Muscle of back (tissue), 11 donors: Measurements from ENCODE around the gene FUT7. TPM values are rescaled to one million over a fixed set of nuclear protein-coding genes. Genes with fewer than 3 reads are reported as not detected.
A peak's percentile ranks its signal among the peaks of the same experiment; 100 is the strongest.
"Not testable (repeated sequence)": the region's sequence is repeated elsewhere in the genome, so short reads cannot be mapped to it uniquely, and the experiment has no call there.

Experiments
- DNase-seq, 3 donors: peaks; one replicate each; pipeline versions ENCODE4 v3.0.0 to v3.0.0-alpha.2; 2013
- polyA plus RNA-seq, 10 donors: library from polyadenylated mRNA; unstranded; fragments of 120-200 nt; gene quantifications; one replicate each; pipeline ENCODE4 v1.2.1, GENCODE V29; 2013; ENCODE audit not compliant: insufficient read length in 10 of 10

The FUT7 gene
- polyA plus RNA-seq, 10 donors: 0.10 to 0.48 (median 0.12) TPM; not detected in 6

DNA sequence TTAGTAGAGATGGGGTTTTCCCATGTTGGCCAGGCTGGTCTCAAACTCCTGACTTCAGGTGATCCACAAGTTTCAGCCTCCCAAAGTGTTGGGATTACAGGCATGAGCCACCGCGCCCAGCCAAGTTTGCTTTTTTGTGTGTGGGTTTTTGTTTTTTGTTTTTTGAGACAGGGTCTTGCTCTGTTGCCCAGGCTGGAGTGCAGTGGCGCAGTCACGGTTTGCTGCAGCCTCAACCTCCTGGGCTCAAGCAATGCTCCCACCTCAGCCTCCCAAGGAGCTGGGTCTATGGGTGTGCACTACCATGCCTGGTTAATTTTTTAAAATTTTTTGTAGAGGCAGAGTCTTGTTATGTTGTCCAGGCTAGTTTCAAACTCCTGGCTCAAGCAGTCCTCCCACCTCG, 1.6 kb upstream of the FUT7 start:
- DNase-seq: not testable (repeated sequence)

DNA sequence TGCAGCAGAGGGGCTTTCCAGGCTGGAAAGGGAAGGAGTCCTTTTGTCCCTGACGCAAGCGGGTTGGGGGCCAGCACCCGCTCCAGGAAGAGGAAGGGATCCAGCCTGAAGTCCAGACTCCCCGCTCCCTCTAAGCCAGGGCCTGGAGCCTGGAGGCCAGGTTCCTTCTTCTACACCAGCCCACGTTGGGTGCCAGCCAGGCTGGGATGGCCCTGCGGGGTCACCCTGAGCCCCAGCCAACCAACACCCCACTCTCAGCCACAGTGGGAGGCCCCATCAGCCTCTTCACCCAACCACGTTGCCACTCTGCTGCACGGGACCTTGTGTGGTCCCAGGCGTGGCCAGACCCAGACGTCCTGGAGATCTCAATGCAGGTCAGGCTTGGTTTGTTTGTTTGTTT, 970 bp upstream of the FUT7 start:
- no peak for DNase-seq

GRCh38 chr9:137030538-137031527, 1.1 kb downstream of the FUT7 start:
- DNase-seq: no peak

- no peak for DNase-seq
Measured at GRCh38 chr9:137030006-137030405, 1.9 kb downstream of the FUT7 start.

DNA sequence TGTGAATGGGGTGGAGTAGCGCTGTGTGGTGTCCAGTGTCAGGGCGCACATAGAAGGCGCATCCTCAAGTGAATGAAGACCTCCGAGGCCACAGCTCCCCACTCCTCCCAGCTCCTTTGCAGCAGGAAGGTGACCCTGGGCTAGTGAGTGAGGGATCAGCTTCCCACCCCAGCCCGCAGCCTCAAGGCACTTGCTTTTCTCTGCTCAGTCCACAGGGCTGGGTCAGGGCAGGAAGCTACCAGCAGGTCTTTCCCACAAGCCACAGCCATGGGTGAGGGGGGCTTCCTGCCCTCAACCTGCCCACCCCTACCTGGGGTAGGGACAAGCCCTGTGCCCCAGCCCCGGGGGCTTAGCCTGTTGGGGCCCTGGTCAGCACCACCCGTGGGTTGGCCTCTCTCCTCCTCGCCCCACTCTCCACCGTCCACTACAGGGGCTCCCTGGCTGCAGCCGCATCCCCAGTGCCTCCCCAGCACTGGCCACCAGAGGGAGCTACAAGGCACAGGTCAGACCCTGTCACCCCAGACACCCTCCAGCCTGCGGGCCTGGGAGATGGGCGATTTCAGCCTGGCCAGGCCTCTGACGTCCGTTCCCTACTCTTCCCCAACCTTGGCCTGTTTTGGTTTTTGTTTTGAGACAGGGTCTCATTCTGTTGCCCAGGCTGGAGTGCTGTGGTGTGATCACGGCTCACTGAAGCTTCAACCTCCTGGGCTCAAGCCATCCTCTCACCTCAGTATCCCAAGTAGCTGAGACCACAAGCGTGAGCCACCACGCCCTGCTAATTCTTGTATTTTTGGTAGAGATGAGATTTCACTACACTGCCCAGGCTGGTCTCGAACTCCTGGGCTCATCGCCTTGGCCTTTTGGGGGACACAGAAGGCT, 2.6 kb downstream of the FUT7 start:
- DNase-seq: peak in 2 of 3 donors; percentile 56 to 81

GRCh38 chr9:137028263-137029057, 3.4 kb downstream of the FUT7 start:
- DNase-seq: peak; percentile 52 to 69 (median 68)

GRCh38 chr9:137027369-137028262, 4.3 kb downstream of the FUT7 start, which contains the start of gene ABCA2:
TSS of gene ABCA2 (minus strand) at chr9:137028237. CDS start at chr9:137028140, 97 bp downstream.
- peak in 2 of 3 donors; percentile 45 to 50 for DNase-seq

GRCh38 chr9:137026828-137027227, 5.1 kb downstream of the FUT7 start:
- no peak for DNase-seq

GRCh38 chr9:137026384-137026783, 5.5 kb downstream of the FUT7 start:
- no peak for DNase-seq

DNA sequence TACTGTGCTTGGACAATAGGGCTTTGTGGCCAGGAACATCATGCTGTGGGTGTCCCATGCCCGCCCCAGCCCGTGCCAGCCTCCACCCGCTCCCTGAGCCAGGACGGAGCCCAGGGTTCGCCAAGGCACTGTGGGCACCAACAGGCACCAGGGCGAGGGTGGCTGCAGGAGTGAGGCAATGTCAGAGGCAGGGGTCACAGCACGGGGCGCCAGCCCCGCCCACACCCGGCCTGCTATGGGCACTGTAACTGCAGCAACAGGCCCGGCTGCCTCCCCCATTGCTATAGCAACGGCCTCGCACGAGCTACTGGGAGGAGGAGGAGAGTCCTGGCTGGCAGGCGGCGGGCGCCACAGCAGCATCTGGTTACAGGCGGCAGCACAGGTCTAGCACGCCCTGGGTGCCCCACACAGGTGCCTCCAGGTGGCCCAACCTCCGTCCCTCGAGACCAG, 6.3 kb downstream of the FUT7 start:
- no peak for DNase-seq

- DNase-seq: no peak
Measured at GRCh38 chr9:137023583-137023991, 8.3 kb downstream of the FUT7 start.

DNA sequence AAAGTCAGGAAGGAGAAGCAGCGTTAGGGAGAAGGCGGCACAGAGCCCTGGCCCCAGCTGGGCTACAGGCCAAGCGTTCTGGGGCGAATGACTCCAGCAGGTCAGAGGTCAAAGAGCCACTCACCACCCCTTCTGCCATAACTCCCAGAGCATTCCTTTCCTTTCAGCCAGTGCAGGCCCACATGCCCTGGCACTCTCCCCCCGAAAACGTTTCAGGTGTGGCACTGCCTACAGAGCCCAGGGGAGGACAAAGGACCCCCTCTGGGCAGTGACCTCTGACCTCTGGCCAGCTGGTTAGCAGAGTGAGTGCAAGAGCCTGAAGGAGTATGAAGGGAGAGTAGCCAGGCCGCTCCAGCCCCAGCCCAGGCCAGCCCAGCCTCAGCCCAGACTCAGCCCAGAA, 8.7 kb downstream of the FUT7 start:
- DNase-seq: no peak

- DNase-seq: no peak
Measured at GRCh38 chr9:137022662-137023008, 9.3 kb downstream of the FUT7 start.

DNA sequence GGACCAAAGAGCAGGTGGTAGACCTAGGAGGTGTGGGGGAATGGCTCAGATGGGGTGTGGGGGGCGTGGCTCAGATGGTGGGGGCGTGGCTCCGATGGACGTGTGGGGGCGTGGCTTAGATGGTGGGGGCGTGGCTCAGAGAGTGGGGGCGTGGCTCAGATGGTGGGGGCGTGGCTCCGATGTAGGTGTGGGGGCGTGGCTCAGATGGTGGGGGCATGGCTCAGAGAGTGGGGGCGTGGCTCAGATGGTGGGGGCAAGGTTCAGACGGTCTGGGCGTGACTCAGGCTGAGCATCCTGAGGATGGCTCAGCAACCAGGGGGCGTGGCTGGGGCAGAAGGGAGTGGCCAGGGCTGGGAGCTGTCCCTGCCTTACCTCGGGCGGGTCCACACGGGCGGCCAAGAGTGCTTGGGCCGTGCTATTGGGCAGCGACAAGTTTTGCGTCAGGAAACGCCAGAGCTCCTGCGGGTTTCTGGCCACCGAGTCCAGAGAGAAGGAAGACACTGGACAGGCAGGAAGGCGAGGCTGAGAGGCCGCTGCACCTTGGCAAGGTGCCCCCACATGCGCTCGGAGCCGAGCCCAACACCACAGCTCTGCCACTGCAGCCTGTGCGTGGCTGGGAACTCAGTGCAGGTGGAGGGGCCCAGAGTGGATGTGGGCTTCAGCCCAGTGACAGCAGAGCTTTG, 9.8 kb downstream of the FUT7 start:
- DNase-seq: peak in 1 of 3 donors; percentile 26

GRCh38 chr9:137021568-137021978, 10.3 kb downstream of the FUT7 start:
- DNase-seq: no peak

DNA sequence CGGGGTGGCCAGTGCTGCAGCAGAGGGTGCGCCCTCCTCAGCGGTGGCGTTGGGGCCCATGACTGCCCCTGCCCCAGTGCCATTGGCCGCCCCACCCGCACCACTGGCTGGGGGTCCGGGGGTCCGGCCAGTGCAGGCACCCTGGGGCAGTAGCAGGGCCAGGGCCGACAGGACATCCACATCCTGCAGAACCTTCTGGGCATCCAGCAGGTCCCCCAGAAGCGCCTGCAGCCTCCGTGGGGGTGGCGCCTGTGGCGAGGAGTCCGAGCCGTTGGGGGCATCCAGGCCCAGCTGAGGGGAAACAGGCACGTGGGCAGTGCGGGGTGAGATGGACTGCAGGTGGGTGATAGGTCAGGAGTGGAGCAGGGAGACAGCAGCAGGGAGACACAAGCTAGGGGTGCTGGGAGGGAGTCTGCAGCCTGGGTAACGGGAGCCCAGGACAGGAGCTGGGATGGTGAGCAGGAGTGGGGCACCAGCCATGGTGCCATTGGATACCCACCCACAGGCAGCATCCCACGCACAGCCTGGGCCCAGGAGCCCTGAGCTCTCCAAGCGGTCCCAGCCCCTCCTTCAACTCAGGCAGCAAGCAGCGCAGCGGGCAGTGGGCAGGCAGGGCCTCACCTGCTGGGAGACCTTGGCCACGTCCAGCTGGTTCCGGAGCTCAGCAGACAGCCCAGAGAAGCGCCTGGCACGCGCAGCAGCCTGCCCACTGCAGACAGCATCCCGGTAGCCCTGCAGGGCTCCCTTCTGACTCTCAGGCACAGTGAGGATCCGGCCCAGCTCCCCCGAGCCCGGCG, 10.9 kb downstream of the FUT7 start:
- DNase-seq: no peak

DNA sequence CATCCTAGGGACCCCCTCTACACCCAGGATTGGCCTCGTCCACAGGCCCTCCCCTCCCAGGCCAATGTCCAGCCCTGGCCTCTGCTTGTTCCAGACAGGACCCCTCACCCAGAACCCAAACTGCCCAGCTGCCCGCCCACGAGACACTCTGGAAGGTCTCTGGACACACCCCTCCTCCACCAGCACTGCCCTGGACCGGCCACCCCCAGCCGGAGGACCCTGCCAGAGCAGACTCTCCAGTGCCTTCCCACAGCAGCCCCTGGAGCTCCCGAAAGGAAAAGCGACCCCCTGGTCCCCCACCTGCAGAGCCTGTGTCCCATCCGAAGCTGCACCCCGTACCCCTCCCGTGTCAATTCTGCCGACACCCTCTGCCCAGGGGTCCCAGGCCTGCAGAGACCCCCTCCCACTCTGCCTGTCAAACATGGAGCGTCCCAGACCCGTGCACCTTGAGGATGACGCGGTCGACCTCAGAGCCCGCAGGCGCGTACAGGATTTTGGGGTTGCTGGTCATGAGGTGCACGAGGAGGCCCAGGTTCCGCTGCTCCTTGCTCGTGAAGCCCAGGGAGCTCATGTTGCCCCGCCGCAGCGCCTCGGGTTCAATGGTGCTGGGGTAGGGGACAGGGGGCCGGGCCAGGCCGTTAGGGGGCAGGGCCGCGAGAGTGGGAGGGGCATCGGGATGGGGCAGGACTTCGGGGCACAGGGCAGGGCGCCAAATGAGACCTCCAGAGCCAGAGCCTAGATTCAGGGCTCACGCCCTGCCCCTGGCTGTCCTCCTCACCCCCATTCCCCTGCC, 11.8 kb downstream of the FUT7 start:
- DNase-seq: no peak
